Loucy (cell line): ENCODE measurements around the gene PKD1L1.

Source experiments
- H2AFZ ChIP-seq: fragments of 200-600 bp; sonication (generic); 2 replicates; pipeline ENCODE4 v1.6.0; 2016; ENCODE audit warnings: antibody characterized with exemption, mild to moderate bottlenecking, low read length, moderate library complexity
- H3F3A ChIP-seq: fragments of 200-600 bp; 2 replicates; pipeline ENCODE4 v1.6.0; 2016; ENCODE audit warnings: antibody characterized with exemption, low read depth, mild to moderate bottlenecking
- H3K27me3 ChIP-seq: fragments of 200-600 bp; sonication (generic); 2 replicates; pipeline ENCODE4 v1.6.1; 2014; ENCODE audit warnings: low read length, mild to moderate bottlenecking; ENCODE audit not compliant: insufficient read depth, poor library complexity, severe bottlenecking
- H3K36me3 ChIP-seq: fragments of 200-600 bp; sonication (generic); 2 replicates; pipeline ENCODE4 v1.6.1; 2016; ENCODE audit warnings: low read length; ENCODE audit not compliant: insufficient read depth
- H3K4me1 ChIP-seq: fragments of 200-600 bp; sonication (generic); 2 replicates; pipeline ENCODE4 v1.5.1; 2014; ENCODE audit warnings: low read length, mild to moderate bottlenecking; ENCODE audit not compliant: insufficient read depth, poor library complexity, severe bottlenecking
- H3K4me2 ChIP-seq: fragments of 200-600 bp; sonication (generic); 2 replicates; pipeline ENCODE4 v1.6.0; 2014; ENCODE audit warnings: antibody characterized with exemption, low read length, low read depth, mild to moderate bottlenecking; ENCODE audit not compliant: poor library complexity, severe bottlenecking
- H3K4me3 ChIP-seq: fragments of 200-600 bp; sonication (generic); 2 replicates; pipeline ENCODE4 v1.5.1; 2014; ENCODE audit warnings: low read length, mild to moderate bottlenecking, mixed read lengths; ENCODE audit not compliant: poor library complexity, severe bottlenecking
- H3K79me2 ChIP-seq: fragments of 200-600 bp; sonication (generic); 2 replicates; pipeline ENCODE4 v1.6.1; 2014; ENCODE audit warnings: low read length; ENCODE audit not compliant: insufficient read depth
- H3K9ac ChIP-seq: fragments of 200-600 bp; sonication (generic); 2 replicates; pipeline ENCODE4 v1.6.0; 2014; ENCODE audit warnings: mild to moderate bottlenecking, low read depth, low read length, moderate library complexity; ENCODE audit not compliant: poor library complexity, severe bottlenecking
- H3K9me2 ChIP-seq: fragments of 200-600 bp; sonication (generic); replicated peaks from 2 replicates; pipeline ENCODE4 v1.6.1; 2016; ENCODE audit warnings: low read depth, low read length, mixed read lengths
- H3K9me3 ChIP-seq: fragments of 200-600 bp; sonication (generic); 2 replicates; pipeline ENCODE4 v1.6.1; 2014; ENCODE audit warnings: mild to moderate bottlenecking, antibody characterized with exemption, low read length, low read depth; ENCODE audit not compliant: insufficient read depth
- H4K20me1 ChIP-seq: fragments of 200-600 bp; sonication (generic); 2 replicates; pipeline ENCODE4 v1.6.0; 2014; ENCODE audit warnings: antibody characterized with exemption, low read length, mild to moderate bottlenecking; ENCODE audit not compliant: insufficient read depth, poor library complexity, severe bottlenecking
- CTCF ChIP-seq: fragments of 200-600 bp; sonication (generic); conservative IDR thresholded peaks from 2 replicates; pipeline ENCODE4 v1.5.1; 2014; ENCODE audit warnings: mild to moderate bottlenecking, antibody characterized with exemption, low read length
- EZH2phosphoT487 ChIP-seq: fragments of 200-600 bp; IDR thresholded peaks from 2 replicates; pipeline ENCODE4 v1.6.1; 2018; ENCODE audit warnings: antibody characterized with exemption, mild to moderate bottlenecking, moderate library complexity, borderline replicate concordance

Gene PKD1L1

DNA sequence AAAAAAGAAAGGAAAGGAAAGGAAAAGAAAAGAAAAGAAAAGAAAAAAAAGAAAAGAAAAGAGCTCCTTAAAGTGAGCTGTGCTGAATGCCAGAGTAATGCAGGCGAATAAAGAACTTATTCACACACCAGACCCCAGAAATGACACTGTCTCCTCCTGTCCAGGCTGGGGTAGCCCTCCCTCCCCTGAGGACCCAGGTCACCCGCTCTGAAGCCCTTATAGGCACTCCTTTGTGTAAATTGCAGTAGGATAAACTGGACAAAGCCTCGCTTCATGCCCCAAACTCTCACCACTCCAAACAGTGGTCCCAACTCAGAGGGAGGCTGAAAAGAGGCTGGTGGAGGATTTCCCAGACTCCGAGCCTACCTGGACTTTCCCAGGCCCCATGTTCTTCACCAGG is 46.3 kb downstream of the PKD1L1 start:
- Histone ChIP-seq H3K27me3 (no peaks in the 10 kb centered on the region), H3K9me2 (no peaks in the 10 kb centered on the region), H3F3A (no peaks in the 10 kb centered on the region), H4K20me1 (no peaks in the 10 kb centered on the region), H3K4me3 (no peak overlapping the region), H3K9ac (no peak overlapping the region), H3K4me2 (no peak overlapping the region), H3K36me3 (no peaks in the 10 kb centered on the region), H3K9me3 (peaks cover 4% of the 10 kb centered on the region; the same call in 1 of the 2 replicates), H3K4me1 (no peaks in the 10 kb centered on the region), H3K79me2 (no peaks in the 10 kb centered on the region), H2AFZ (no peak overlapping the region)
- TF ChIP-seq CTCF = no peak
- TF ChIP-seq EZH2phosphoT487 = no peak

DNA sequence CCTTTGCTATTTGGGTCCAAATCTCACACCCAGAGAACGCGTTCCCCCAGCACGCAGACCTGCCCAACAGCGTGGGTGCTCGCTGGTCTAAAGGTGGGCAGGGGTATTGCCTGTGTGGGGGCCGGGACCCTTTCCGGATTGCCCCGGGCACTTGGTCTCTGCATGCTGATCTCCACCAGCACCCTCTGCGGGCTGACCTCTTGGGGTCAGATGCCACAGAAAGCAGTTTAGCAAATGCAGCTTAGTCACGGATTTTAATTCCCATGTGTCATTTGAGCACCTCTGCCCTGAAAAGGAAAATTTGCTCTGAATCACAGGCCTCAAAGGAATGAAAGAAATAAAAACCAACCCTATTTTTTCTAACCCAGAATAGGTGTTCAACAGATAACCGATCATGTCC is 46.7 kb downstream of the PKD1L1 start:
- H3K9ac ChIP-seq = no peak overlapping the region
- no peaks in the 10 kb centered on the region for H3K27me3 ChIP-seq
- no peak overlapping the region for H2AFZ ChIP-seq
- H4K20me1 ChIP-seq = no peaks in the 10 kb centered on the region
- no peak overlapping the region for H3K4me2 ChIP-seq
- peaks cover 4% of the 10 kb centered on the region; the same call in 1 of the 2 replicates for H3K9me3 ChIP-seq
- H3K9me2 ChIP-seq = no peaks in the 10 kb centered on the region
- TF ChIP-seq EZH2phosphoT487 = no peak
- TF ChIP-seq CTCF = no peak
- no peaks in the 10 kb centered on the region for H3K79me2 ChIP-seq
- H3K36me3 ChIP-seq = no peaks in the 10 kb centered on the region
- H3K4me3 ChIP-seq = no peak overlapping the region
- no peaks in the 10 kb centered on the region for H3F3A ChIP-seq
- H3K4me1 ChIP-seq = no peaks in the 10 kb centered on the region

GRCh38 chr7:47897831-47898230 is 50.4 kb downstream of the PKD1L1 start:
- Histone ChIP-seq H3K9me3 (peaks cover 4% of the 10 kb centered on the region; the same call in 1 of the 2 replicates), H4K20me1 (no peaks in the 10 kb centered on the region), H3K4me1 (no peaks in the 10 kb centered on the region), H3K4me3 (no peak overlapping the region), H3F3A (no peaks in the 10 kb centered on the region), H3K9me2 (no peaks in the 10 kb centered on the region), H2AFZ (no peak overlapping the region), H3K36me3 (no peaks in the 10 kb centered on the region), H3K79me2 (no peaks in the 10 kb centered on the region), H3K27me3 (no peaks in the 10 kb centered on the region), H3K4me2 (no peak overlapping the region), H3K9ac (no peak overlapping the region)
- TF ChIP-seq EZH2phosphoT487 (no peak), CTCF (no peak)
